ENCODE measurements around the gene GDF15.
A peak's percentile ranks its signal among the peaks of the same experiment; 100 is the strongest.
"Not testable (repeated sequence)": the region's sequence is repeated elsewhere in the genome, so short reads cannot be mapped to it uniquely, and the experiment has no call there.

The GDF15 gene

DNA sequence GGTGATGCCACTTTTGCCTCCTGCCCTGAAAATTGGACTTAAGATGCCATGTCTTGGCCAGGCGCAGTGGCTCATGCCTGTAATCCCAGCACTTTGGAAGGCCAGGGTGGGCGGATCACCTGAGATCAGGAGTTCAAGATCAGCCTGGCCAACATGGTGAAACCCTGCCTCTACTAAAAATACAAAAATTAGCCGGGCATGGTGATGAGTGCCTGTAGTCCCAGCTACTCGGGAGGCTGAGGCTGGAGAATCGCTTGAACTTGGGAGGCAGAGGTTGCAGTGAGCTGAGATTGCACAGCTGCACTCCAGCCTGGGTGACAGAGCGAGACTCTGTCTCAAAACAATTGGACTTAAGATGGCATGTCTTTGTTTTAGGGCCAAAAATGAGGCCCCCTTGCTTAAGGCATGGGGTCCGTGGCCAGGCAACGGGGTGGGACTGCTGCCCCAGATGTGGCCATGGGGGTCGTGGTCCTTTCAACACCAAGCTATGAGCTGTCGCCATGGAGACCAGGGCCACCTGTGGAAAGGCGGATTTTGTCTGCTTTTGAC is 21.6 kb upstream of the GDF15 start:
- DNase-seq (ENCODE audit: low spot score) = not testable (repeated sequence)

DNA sequence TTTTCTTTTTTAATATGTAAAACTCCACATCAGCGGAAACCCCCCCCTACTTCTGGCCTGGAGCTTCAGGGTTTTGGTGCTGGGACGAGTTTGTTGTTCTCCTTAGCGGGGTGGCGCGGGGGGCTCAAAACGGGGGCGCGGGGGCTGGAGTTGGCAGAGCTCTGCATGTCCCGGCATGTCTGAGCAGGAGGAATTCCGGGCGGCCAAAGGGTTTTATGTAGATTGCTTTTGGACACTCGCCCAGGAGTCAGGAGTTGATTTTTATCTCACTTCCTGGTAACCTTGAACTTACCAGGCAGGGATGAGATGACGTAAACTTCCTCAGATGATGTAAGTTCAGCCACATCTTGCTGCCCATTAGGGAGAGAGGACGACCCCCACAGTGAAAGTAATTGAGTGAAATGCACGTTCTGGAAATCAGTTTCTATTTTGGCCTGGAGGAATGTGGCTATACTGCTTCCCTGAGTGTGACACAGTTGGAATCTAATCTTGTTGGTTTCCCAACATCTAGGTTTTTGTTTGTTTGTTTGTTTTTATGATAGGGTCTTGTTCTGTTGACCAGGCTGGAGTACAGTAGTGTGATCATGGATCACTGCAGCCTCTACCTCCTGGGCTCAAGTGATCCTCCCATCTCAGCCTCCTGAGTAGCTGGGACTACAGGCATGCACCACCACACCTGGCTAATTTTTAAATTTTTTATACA is 21.0 kb upstream of the GDF15 start:
- DNase-seq (ENCODE audit: low spot score) = no peak

GRCh38 chr19:18366021-18366435 is 19.9 kb upstream of the GDF15 start:
- no peak for DNase-seq (ENCODE audit: low spot score)

GRCh38 chr19:18368504-18369222 is 17.3 kb upstream of the GDF15 start:
- DNase-seq (ENCODE audit: low spot score) = no peak

- no peak for DNase-seq (ENCODE audit: low spot score)
Observed at GRCh38 chr19:18373407-18373891, 12.5 kb upstream of the GDF15 start.

DNA sequence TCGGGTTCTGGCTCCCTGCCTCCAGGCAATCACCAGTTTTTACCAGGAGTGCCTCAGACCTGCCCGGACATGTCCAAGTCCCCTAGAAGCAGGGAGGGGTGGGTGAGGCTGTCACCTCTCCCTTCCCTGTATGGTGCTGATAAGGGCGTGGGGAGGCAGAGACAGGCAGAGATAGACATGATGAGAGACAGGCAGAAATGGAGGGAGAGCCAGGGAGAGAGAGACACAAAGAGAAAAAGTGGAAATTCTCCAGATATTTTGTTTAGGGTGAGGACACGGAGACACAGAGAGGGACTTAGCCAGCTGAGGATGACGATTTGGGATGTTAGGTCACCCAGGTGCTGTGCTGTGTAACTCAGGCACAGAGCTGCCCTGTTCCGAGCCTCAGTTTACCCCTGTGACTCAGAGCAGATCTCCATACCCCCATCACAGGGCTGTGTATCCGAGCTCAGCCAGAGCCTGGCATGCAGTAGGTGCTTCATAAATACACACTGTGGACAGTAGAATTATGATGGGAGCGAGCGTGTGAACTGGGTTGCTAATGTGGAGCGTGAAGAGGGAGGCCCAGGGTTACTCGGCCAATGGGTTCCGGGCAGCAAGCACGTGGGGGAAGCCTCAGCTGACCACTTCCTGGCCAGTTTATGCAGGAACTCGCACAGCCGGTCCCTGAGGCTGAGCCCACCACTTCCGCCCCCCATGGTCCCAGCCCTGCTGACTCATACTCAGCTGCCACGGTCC is 11.9 kb upstream of the GDF15 start:
- peak; percentile 77 for DNase-seq (ENCODE audit: low spot score)

- DNase-seq (ENCODE audit: low spot score) = no peak
Observed at GRCh38 chr19:18377026-18377425, 8.9 kb upstream of the GDF15 start.

- no peak for DNase-seq (ENCODE audit: low spot score)
Observed at GRCh38 chr19:18379803-18380747, 5.9 kb upstream of the GDF15 start.

GRCh38 chr19:18380843-18381242 is 5.1 kb upstream of the GDF15 start:
- no peak for DNase-seq (ENCODE audit: low spot score)

DNA sequence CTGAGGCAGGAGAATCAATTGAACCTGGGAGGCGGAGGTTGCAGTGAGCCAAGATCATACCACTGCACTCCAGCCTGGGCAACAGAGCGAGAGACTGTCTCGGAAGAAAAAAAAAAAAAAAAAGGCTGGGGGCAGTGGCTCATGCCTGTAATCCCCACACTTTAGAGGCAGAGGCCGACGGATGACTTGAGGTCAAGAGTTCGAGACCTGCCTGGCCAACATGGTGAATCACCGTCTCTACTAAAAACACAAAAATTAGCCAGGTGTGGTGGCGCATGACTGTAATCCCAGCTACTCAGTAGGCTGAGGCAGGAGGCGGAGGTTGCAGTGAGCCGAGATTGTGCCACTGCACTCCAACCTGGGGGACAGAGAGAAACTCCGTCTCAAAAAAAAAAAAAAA is 2.3 kb upstream of the GDF15 start:
- DNase-seq (ENCODE audit: low spot score) = not testable (repeated sequence)

GRCh38 chr19:18384775-18385174 is 1.2 kb upstream of the GDF15 start:
- DNase-seq (ENCODE audit: low spot score) = no peak

- DNase-seq (ENCODE audit: low spot score) = no peak
Observed at GRCh38 chr19:18385359-18385674, 641 bp upstream of the GDF15 start.

DNA sequence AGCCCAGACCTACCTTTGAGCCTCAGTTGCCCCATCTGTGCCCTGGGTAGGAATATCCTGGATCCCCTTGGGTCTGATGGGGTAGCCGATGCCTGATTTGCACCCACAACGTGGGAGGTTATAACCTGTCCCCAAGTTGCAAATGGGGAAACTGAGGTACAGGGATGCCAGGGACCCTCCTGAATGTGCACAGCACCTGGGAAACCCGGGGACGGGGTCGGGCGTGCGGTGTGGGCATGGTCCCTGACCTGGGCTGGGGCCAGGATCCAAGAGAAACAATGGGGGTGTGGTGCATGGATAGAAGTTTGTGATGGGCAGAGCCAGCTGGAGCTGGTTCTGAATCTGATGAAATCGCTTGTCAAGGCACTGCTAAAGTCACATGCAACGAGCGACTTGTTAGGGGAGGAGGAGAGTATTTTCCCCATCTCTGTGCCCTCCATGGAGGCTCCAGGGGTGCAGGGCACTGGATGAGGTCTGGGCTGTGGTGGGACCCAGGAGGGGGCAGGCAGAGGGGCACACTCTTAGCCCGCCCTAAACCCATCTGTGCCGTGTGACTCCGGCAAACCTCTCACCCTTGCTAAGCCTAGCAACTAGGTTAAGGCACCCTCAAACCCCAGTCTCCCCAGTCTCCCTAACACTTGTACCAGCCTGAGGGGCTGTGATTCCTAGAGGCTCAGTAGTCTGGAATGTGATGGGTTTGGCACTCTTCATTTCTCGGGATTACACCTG is 749 bp downstream of the GDF15 start:
- no peak for DNase-seq (ENCODE audit: low spot score)

GRCh38 chr19:18388100-18388959 is 2.4 kb downstream of the GDF15 start:
- peak; percentile 88 for DNase-seq (ENCODE audit: low spot score)

- no peak for DNase-seq (ENCODE audit: low spot score)
Observed at GRCh38 chr19:18388960-18389725, 3.2 kb downstream of the GDF15 start.

DNA sequence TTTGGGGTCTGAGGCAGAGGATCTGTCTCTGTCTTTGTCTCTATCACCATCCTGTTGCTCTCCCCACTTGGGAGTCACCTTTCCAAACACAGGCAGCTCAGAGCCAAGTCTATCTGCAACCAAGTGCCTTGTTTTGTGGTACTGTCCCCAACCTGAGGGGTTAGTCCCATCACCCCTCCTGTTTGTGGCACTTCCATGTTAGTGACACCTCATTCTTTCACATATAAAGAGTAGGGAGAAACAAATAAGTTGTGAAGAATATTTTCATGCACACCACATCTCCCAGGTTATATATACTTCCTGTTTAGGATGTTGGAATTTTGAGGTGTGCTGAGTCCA is 3.7 kb downstream of the GDF15 start:
- DNase-seq (ENCODE audit: low spot score) = no peak

- no peak for DNase-seq (ENCODE audit: low spot score)
Observed at GRCh38 chr19:18390065-18390907, 4.3 kb downstream of the GDF15 start.

GRCh38 chr19:18391509-18392075 is 5.6 kb downstream of the GDF15 start:
- DNase-seq (ENCODE audit: low spot score) = no peak
